ENCODE data around the gene CORO1C. TPM values are rescaled to one million over a fixed set of nuclear protein-coding genes. Genes with fewer than 3 reads are reported as not detected.

CORO1C gene
- total and polyA plus RNA-seq, 9 of the 15 experiments (the other 6 are each of a cell fraction or from before 2014, with no cell fraction given): 55.2 to 280 (median 150) TPM

DNA sequence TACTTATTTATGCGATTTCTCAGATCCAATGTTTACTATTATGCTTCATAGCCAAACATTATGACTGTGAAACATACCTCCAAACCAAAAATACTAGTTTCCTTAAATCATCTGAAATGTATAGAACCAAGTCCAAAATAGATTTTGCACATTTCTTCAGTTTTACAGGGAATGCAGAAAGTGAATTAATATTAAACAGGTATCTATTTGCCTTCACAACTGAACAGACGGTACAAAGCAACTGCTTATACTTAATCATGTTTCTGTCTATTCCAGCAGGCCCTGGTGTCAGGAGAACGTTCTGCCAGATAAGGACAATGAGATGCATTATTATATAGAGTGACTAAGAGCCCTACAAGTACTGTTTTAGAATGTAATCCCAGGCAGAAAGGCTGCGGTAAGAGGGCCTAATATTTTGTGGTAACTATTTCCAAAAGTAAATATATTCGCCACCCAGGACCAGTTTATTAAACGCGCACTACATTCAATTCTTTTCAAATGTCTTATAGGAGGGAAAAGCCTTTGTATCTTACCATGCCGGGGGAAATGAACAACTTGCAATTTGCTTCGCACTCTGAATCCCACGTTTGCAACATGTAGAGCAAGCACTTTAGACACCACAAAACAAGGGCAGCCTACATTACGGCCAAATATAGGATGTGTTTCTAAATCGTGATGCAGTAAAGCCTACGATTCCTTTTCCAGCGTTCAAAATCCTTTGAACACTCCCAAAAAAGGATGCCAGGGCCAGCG, 1.5 kb downstream of the CORO1C start (continued):
- TF ChIP-seq TAL1 (IDR thresholded peaks at IDR 0.05): peak; percentile 18; the same call in 1 of the 2 replicates
- 0 out of 2 replicates have a peak, but pooled peaks have one; percentile 43 for TF ChIP-seq PML (IDR thresholded peaks at IDR 0.05; ENCODE audit: low read length)
- TF ChIP-seq YBX1 (IDR thresholded peaks at IDR 0.05): no peak
- no peak for TF ChIP-seq NFIX (CRISPR knock-in tag; IDR thresholded peaks at IDR 0.05; ENCODE audit: low read depth)
- peak; percentile 39; the same call in 1 of the 2 replicates for TF ChIP-seq GATA2 (CRISPR knock-in tag; IDR thresholded peaks at IDR 0.05)
- TF ChIP-seq SAP30 (IDR thresholded peaks at IDR 0.05; ENCODE audit: borderline replicate concordance, insufficient read depth, low read depth, low read length, poor library complexity, severe bottlenecking): peak; percentile 43
- peak; percentile 46 for TF ChIP-seq NCOR1 (IDR thresholded peaks at IDR 0.05)
- TF ChIP-seq CEBPZ (IDR thresholded peaks at IDR 0.05; ENCODE audit: borderline replicate concordance, low read depth, low read length): no peak
- TF ChIP-seq DLX4 (CRISPR knock-in tag; IDR thresholded peaks at IDR 0.05): no peak
- TF ChIP-seq, protein P1, sequence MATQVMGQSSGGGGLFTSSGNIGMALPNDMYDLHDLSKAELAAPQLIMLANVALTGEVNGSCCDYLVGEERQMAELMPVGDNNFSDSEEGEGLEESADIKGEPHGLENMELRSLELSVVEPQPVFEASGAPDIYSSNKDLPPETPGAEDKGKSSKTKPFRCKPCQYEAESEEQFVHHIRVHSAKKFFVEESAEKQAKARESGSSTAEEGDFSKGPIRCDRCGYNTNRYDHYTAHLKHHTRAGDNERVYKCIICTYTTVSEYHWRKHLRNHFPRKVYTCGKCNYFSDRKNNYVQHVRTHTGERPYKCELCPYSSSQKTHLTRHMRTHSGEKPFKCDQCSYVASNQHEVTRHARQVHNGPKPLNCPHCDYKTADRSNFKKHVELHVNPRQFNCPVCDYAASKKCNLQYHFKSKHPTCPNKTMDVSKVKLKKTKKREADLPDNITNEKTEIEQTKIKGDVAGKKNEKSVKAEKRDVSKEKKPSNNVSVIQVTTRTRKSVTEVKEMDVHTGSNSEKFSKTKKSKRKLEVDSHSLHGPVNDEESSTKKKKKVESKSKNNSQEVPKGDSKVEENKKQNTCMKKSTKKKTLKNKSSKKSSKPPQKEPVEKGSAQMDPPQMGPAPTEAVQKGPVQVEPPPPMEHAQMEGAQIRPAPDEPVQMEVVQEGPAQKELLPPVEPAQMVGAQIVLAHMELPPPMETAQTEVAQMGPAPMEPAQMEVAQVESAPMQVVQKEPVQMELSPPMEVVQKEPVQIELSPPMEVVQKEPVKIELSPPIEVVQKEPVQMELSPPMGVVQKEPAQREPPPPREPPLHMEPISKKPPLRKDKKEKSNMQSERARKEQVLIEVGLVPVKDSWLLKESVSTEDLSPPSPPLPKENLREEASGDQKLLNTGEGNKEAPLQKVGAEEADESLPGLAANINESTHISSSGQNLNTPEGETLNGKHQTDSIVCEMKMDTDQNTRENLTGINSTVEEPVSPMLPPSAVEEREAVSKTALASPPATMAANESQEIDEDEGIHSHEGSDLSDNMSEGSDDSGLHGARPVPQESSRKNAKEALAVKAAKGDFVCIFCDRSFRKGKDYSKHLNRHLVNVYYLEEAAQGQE (IDR thresholded peaks at IDR 0.05; ENCODE audit: borderline replicate concordance): peak; percentile 14; the same call in 1 of the 2 replicates
- TF ChIP-seq, protein P1 (CRISPR knock-in tag; IDR thresholded peaks at IDR 0.05; ENCODE audit: low read depth): no peak
- no peak for TF ChIP-seq NR2C2 (CRISPR knock-in tag; IDR thresholded peaks at IDR 0.05)
- peak; percentile 30; the same call in 1 of the 2 replicates for TF ChIP-seq NR2C2 (tag; IDR thresholded peaks at IDR 0.05)
- TF ChIP-seq NFE2 (IDR thresholded peaks at IDR 0.05; ENCODE audit: low read depth): peak; percentile 70
